Cardiac muscle cell (in vitro differentiated cells and primary cell): Measurements from ENCODE around the gene LNPEP. TPM values are rescaled to one million over a fixed set of nuclear protein-coding genes. Genes with fewer than 3 reads are reported as not detected.

ENCODE experiments used
- DNase-seq, 2 donors: peaks; one replicate each; pipeline versions ENCODE4 v3.0.0 to v3.0.0-alpha.2; 2010 to 2017; ENCODE audit warnings: low read depth in 1 of 2, low spot score in 1 of 2
- H3K27ac ChIP-seq: fragments of 200-600 bp; sonication (generic); 2 replicates; pipeline ENCODE4 v1.5.1; 2016
- H3K27me3 ChIP-seq: fragments of 200-600 bp; sonication (generic); 2 replicates; pipeline ENCODE4 v1.6.0; 2016; ENCODE audit warnings: control low read depth
- H3K36me3 ChIP-seq: fragments of 200-600 bp; sonication (generic); 2 replicates; pipeline ENCODE4 v1.5.1; 2016; ENCODE audit warnings: control low read depth
- H3K4me1 ChIP-seq: fragments of 200-600 bp; sonication (generic); 2 replicates; pipeline ENCODE4 v1.8.1; 2017; ENCODE audit warnings: low read depth, mild to moderate bottlenecking, mixed run types
- H3K4me3 ChIP-seq: fragments of 200-600 bp; sonication (generic); 2 replicates; pipeline ENCODE4 v1.5.1; 2016; ENCODE audit warnings: mild to moderate bottlenecking
- H3K9me3 ChIP-seq: fragments of 200-600 bp; sonication (generic); 2 replicates; pipeline ENCODE4 v1.5.1; 2017; ENCODE audit warnings: low read depth, mild to moderate bottlenecking, control low read depth
- CTCF ChIP-seq: IDR thresholded peaks from 2 replicates; pipeline ENCODE4 v1.5.1; 2012; ENCODE audit warnings: low read depth, mild to moderate bottlenecking, low read length
- polyA plus RNA-seq: library from polyadenylated mRNA; unstranded; fragments of >200 nt; fragmentation: Nextera tagmentation; extraction: Ambion mirVana; gene quantifications from 2 replicates; pipeline ENCODE4 v1.2.1, GENCODE V29; 2016
- total RNA-seq: library from RNA; depleted of rRNA; stranded (reverse); fragments of >200 nt; gene quantifications from 2 replicates; pipeline ENCODE4 v1.2.3, GENCODE V29; 2016

LNPEP gene
- total and polyA plus RNA-seq, 2 experiments from 2014 or later: 11.2 to 41.0 TPM

GRCh38 chr5:96901841-96902240 lies 34.0 kb upstream of the LNPEP start:
- Histone ChIP-seq H3K4me3 (no peak overlapping the region), H3K9me3 (no peaks in the 10 kb centered on the region), H3K4me1 (no peaks in the 10 kb centered on the region), H3K36me3 (no peaks in the 10 kb centered on the region), H3K27me3 (no peaks in the 10 kb centered on the region), H3K27ac (no peak overlapping the region)
- DNase-seq: no peak
- no peak for TF ChIP-seq CTCF

DNA sequence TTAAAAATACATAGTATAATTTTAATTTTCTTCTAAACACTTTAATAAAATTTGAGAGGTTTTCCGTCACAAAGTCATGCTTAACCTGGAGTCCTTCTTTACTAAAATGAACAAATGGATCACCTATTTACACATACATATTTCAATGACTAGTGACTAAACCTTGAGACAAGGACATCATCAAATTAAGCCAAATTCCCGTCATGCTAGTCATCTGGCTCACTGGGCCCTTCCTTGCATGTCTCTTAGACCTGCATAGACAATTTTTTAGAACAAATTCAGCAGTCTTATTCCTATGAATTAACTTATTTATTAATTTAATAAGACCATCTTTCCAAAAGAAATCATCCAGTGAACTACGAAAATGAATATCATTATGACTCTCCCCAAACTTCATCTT lies 33.0 kb upstream of the LNPEP start:
- TF ChIP-seq CTCF: no peak
- no peak overlapping the region for H3K4me3 ChIP-seq
- no peak for DNase-seq
- H3K4me1 ChIP-seq: no peaks in the 10 kb centered on the region
- H3K27ac ChIP-seq: no peak overlapping the region
- no peaks in the 10 kb centered on the region for H3K9me3 ChIP-seq
- H3K27me3 ChIP-seq: no peaks in the 10 kb centered on the region
- H3K36me3 ChIP-seq: no peaks in the 10 kb centered on the region

DNA sequence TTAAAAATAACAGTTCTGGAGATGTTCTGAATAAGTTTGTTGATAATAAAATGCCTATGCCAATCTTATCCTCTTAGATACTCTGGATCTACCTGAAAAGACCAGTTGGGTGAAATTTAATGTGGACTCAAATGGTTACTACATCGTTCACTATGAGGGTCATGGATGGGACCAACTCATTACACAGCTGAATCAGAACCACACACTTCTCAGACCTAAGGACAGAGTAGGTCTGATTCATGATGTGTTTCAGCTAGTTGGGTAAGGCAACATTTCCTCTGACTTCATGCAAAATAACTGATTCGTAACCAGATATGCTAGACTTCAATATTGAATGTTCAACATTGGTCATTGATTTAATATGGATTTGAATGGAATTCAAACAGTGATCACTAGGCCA lies 32.6 kb upstream of the LNPEP start:
- no peak overlapping the region for H3K27ac ChIP-seq

DNA sequence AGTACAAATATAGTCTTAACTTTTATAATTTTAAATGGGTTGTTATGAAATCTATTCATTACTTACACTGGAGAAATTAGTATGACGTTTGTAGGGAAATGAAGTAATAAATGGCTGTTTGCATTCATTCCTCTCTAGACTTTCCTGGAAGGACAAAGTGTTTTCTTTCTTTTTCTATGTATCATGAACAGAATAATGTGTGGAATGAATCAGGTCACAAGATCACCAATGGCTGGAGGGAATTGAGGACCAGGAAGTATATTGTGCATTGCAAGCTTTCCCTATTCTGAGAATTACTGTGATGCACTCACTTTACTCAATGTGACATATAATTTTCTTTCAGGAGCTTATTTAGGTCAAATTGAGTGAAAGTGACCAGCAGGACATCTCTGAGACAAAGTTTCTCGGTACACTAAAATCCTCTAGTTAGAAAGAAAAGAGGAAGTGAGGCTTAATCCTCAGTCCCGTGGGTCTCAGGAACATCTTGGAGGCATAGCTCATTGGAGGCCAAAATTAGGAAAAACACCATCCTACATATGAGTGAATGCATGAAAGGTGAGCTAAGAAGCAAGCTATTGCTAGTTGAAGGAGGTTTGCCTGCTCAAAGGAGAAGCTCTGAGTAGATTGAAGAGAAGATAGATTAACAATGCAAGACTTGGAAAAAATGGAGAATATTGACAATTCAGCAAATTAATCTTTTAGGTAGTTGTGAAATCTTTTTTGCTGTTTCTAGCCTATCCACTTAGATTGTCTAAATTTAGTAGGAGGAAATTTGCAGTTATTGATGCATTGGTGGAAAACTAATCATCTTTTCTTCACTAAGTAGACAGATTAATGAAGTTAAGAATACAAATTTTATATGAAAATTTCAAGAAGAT lies 31.6 kb upstream of the LNPEP start:
- no peak for TF ChIP-seq CTCF
- H3K36me3 ChIP-seq: no peaks in the 10 kb centered on the region
- no peak overlapping the region for H3K4me3 ChIP-seq
- no peak for DNase-seq
- H3K27ac ChIP-seq: no peak overlapping the region
- no peaks in the 10 kb centered on the region for H3K9me3 ChIP-seq
- H3K27me3 ChIP-seq: no peaks in the 10 kb centered on the region
- H3K4me1 ChIP-seq: peaks cover 6% of the 10 kb centered on the region

More for the DNA sequence above, 32.6 kb upstream of the LNPEP start:
- no peaks in the 10 kb centered on the region for H3K27me3 ChIP-seq
- H3K4me1 ChIP-seq: no peaks in the 10 kb centered on the region
- H3K36me3 ChIP-seq: no peaks in the 10 kb centered on the region
- no peak overlapping the region for H3K4me3 ChIP-seq
- no peaks in the 10 kb centered on the region for H3K9me3 ChIP-seq
- TF ChIP-seq CTCF: no peak
- DNase-seq: no peak

- H3K36me3 ChIP-seq: no peaks in the 10 kb centered on the region
- no peak overlapping the region for H3K4me3 ChIP-seq
- H3K9me3 ChIP-seq: no peaks in the 10 kb centered on the region
- peaks cover 6% of the 10 kb centered on the region for H3K4me1 ChIP-seq
- H3K27ac ChIP-seq: no peak overlapping the region
- TF ChIP-seq CTCF: no peak
- no peaks in the 10 kb centered on the region for H3K27me3 ChIP-seq
- no peak for DNase-seq
Measured at GRCh38 chr5:96905864-96906263, 30.0 kb upstream of the LNPEP start.
